Astrocyte (in vitro differentiated cells and primary cell): Measurements from ENCODE around the gene COL4A4. TPM values are rescaled to one million over a fixed set of nuclear protein-coding genes. Genes with fewer than 3 reads are reported as not detected.

Experiments
- DNase-seq: peaks from one replicate; pipeline ENCODE4 v3.0.0-alpha.2; 2010; ENCODE audit warnings: low read depth
- FAIRE-seq: peaks from 2 replicates; lab custom pipeline; 2011; peaks lifted over from hg19 to GRCh38; lab: Jason Lieb, UNC
- H2AFZ ChIP-seq: 2 replicates; pipeline ENCODE4 v1.6.0; 2012; ENCODE audit warnings: low read depth, low read length, inconsistent platforms
- H3K27ac ChIP-seq: 2 replicates; pipeline ENCODE4 v1.5.1; 2011; ENCODE audit warnings: low read depth, low read length, inconsistent platforms
- H3K27me3 ChIP-seq: 2 replicates; pipeline ENCODE4 v1.6.0; 2011; ENCODE audit warnings: low read length, inconsistent platforms; ENCODE audit not compliant: insufficient read depth
- H3K36me3 ChIP-seq: 2 replicates; pipeline ENCODE4 v1.5.1; 2011; ENCODE audit warnings: low read length, inconsistent platforms; ENCODE audit not compliant: insufficient read depth
- H3K4me1 ChIP-seq: 2 replicates; pipeline ENCODE4 v1.5.1; 2011; ENCODE audit warnings: low read length, inconsistent platforms; ENCODE audit not compliant: insufficient read depth
- H3K4me2 ChIP-seq: 2 replicates; pipeline ENCODE4 v1.6.0; 2012; ENCODE audit warnings: low read length, inconsistent platforms
- H3K4me3 ChIP-seq: 2 replicates; pipeline ENCODE4 v1.5.1; 2011; ENCODE audit warnings: low read depth, mild to moderate bottlenecking, low read length, inconsistent platforms; ENCODE audit not compliant: insufficient read depth
- H3K79me2 ChIP-seq: 2 replicates; pipeline ENCODE4 v1.6.0; 2012; ENCODE audit warnings: mild to moderate bottlenecking, low read length, inconsistent platforms; ENCODE audit not compliant: insufficient read depth
- H3K9ac ChIP-seq: 2 replicates; pipeline ENCODE4 v1.6.0; 2012; ENCODE audit warnings: mild to moderate bottlenecking, low read length, inconsistent platforms
- H3K9me3 ChIP-seq: 2 replicates; pipeline ENCODE4 v1.5.1; 2012; ENCODE audit warnings: low read depth, mild to moderate bottlenecking, low read length, inconsistent platforms; ENCODE audit not compliant: insufficient read depth
- H4K20me1 ChIP-seq: 2 replicates; pipeline ENCODE4 v1.6.0; 2012; ENCODE audit warnings: low read length, inconsistent platforms; ENCODE audit not compliant: insufficient read depth
- H3K27ac Mint-ChIP-seq: one replicate; pipeline ENCODE4 v1.8.0; 2021; ENCODE audit warnings: mild to moderate bottlenecking, mixed read lengths; ENCODE audit not compliant: unreplicated experiment
- H3K27me3 Mint-ChIP-seq: one replicate; pipeline ENCODE4 v1.8.0; 2021; ENCODE audit warnings: low read depth, mixed read lengths; ENCODE audit not compliant: unreplicated experiment
- H3K36me3 Mint-ChIP-seq: one replicate; pipeline ENCODE4 v1.8.0; 2021; ENCODE audit warnings: low read depth, mixed read lengths; ENCODE audit not compliant: unreplicated experiment
- H3K4me1 Mint-ChIP-seq: one replicate; pipeline ENCODE4 v1.8.0; 2021; ENCODE audit warnings: low read depth, mixed read lengths; ENCODE audit not compliant: unreplicated experiment
- H3K4me3 Mint-ChIP-seq: one replicate; pipeline ENCODE4 v1.8.0; 2021; ENCODE audit warnings: mild to moderate bottlenecking, moderate library complexity, mixed read lengths; ENCODE audit not compliant: unreplicated experiment
- H3K9me3 Mint-ChIP-seq: one replicate; pipeline ENCODE4 v1.8.0; 2021; ENCODE audit warnings: mild to moderate bottlenecking, mixed read lengths; ENCODE audit not compliant: unreplicated experiment
- CTCF ChIP-seq: IDR thresholded peaks from 2 replicates; pipeline ENCODE4 v1.5.1; 2011; ENCODE audit warnings: low read depth, mild to moderate bottlenecking, inconsistent platforms, low read length, moderate library complexity; ENCODE audit not compliant: insufficient read depth
- EZH2 ChIP-seq: IDR thresholded peaks from 2 replicates; pipeline ENCODE4 v1.6.1; 2012; ENCODE audit warnings: mild to moderate bottlenecking, low read length, inconsistent platforms; ENCODE audit not compliant: insufficient read depth
- total RNA-seq: library from RNA; stranded (reverse); gene quantifications from 2 replicates; pipeline ENCODE4 v1.2.1, GENCODE V29; 2021

Gene COL4A4
- total RNA-seq, 1 donor from 2014 or later: 0.36 TPM

DNA sequence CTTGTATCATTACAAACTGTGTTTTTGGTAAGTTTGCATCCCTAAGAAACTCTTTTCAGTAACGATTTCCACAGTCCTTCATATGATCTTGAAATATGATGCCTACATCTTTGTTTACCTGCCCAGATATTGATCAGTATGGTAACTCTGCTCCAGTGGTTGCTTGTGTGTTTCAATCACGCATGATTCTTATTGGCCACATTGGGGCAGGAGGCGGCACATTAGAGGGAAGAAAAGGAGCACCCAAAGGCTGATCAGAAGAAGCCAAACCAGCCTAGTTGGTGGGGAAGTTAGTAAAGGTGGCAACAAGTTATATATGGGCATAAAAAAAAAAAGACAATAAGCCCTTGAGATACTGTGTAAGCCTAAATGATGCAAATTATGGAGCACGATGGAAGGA is 169.2 kb downstream of the COL4A4 start:
- Histone ChIP-seq H3K27me3 (no peaks in the 10 kb centered on the region), H3K36me3 (no peaks in the 10 kb centered on the region), H3K4me3 (no peak overlapping the region), H3K4me2 (peak overlapping the region; percentile 62), H3K27ac (peak overlapping the region; percentile 66), H3K9ac (no peak overlapping the region), H4K20me1 (no peaks in the 10 kb centered on the region), H3K79me2 (no peaks in the 10 kb centered on the region), H2AFZ (no peak overlapping the region), H3K4me1 (peaks cover 20% of the 10 kb centered on the region), H3K9me3 (no peaks in the 10 kb centered on the region)
- TF ChIP-seq CTCF: no peak
- no peak for TF ChIP-seq EZH2
- Mint-ChIP-seq H3K27ac (no peak overlapping the region), H3K36me3 (peaks cover 15% of the 10 kb centered on the region), H3K27me3 (no peaks in the 10 kb centered on the region), H3K9me3 (peaks cover 7% of the 10 kb centered on the region), H3K4me3 (no peak overlapping the region), H3K4me1 (peaks cover 8% of the 10 kb centered on the region)
- DNase-seq (peak; percentile 3), FAIRE-seq (no peak)

DNA sequence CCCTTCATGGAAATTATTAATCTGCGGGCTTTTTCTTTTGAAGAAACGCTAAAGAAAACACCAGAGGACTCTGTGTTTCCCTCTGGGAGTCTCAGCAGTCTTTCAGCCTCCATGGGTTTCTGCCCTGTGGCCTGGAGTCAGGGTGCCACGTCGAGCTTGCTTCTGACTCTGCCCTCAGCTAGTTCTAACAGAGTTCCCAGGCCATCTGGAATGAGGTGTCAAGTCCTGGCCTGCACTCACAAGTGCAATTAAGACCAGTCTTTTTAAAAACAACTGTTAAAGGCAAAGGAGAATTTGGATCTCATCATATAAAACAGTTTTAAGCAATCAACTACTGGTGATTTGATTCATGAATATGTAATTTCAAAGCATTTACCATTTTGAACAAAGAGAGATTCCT is 170.8 kb downstream of the COL4A4 start:
- H3K27me3 Mint-ChIP-seq: no peaks in the 10 kb centered on the region
- Histone ChIP-seq H3K27ac (no peak overlapping the region), H2AFZ (no peak overlapping the region), H3K36me3 (no peaks in the 10 kb centered on the region), H3K9ac (no peak overlapping the region), H3K79me2 (no peaks in the 10 kb centered on the region), H3K4me1 (peaks cover 20% of the 10 kb centered on the region), H3K9me3 (no peaks in the 10 kb centered on the region), H3K4me3 (no peak overlapping the region), H3K27me3 (no peaks in the 10 kb centered on the region), H4K20me1 (no peaks in the 10 kb centered on the region), H3K4me2 (no peak overlapping the region)
- TF ChIP-seq EZH2 (no peak), CTCF (no peak)
- H3K4me3 Mint-ChIP-seq: no peak overlapping the region
- H3K9me3 Mint-ChIP-seq: peaks cover 5% of the 10 kb centered on the region
- no peak overlapping the region for H3K27ac Mint-ChIP-seq
- no peak for FAIRE-seq
- H3K36me3 Mint-ChIP-seq: peaks cover 10% of the 10 kb centered on the region
- DNase-seq: no peak
- peaks cover 8% of the 10 kb centered on the region for H3K4me1 Mint-ChIP-seq

DNA sequence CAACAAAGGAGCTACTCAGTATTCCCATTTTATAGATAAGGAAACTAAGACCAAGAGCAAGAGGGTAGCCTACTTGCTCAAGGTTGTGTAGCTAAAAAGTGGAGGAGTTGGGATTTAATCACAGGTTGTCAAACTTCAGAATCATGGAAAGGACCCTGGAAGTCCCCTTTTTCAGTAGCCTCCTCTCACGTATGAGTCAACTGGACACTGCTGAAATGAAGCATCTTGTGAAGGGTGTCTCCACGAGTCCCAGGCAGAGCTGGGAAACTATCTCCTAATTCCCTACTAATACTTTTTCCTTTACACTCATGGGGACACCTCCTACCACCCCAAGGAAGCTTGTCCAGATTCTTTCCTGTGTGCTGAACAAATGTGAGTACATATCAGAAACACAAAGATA is 172.3 kb downstream of the COL4A4 start:
- Histone ChIP-seq H3K9ac (no peak overlapping the region), H3K27ac (no peak overlapping the region), H3K9me3 (no peaks in the 10 kb centered on the region), H3K36me3 (no peaks in the 10 kb centered on the region), H3K4me1 (peaks cover 20% of the 10 kb centered on the region), H4K20me1 (no peaks in the 10 kb centered on the region), H2AFZ (no peak overlapping the region), H3K79me2 (no peaks in the 10 kb centered on the region), H3K4me2 (no peak overlapping the region), H3K27me3 (no peaks in the 10 kb centered on the region), H3K4me3 (no peak overlapping the region)
- Mint-ChIP-seq H3K4me1 (peaks cover 8% of the 10 kb centered on the region), H3K27ac (no peak overlapping the region), H3K4me3 (no peak overlapping the region), H3K27me3 (no peaks in the 10 kb centered on the region), H3K36me3 (peaks cover 13% of the 10 kb centered on the region), H3K9me3 (peaks cover 5% of the 10 kb centered on the region)
- DNase-seq: no peak
- TF ChIP-seq EZH2 (no peak), CTCF (no peak)
- no peak for FAIRE-seq
